WI38 (cell line): ENCODE data around the gene ASXL1.

Source experiments
- H3K4me3 ChIP-seq: 2 replicates; pipeline ENCODE4 v1.5.1; 2011; ENCODE audit warnings: low read depth, mild to moderate bottlenecking, control low read depth, low read length
- TF ChIP-seq, protein P1 (sequence below): IDR thresholded peaks from 2 replicates; pipeline ENCODE4 v1.5.1; 2012; ENCODE audit warnings: low read depth, mild to moderate bottlenecking, control low read depth, low read length

Gene ASXL1

GRCh38 chr20:32330555-32330897 is 27.6 kb upstream of the ASXL1 start:
- no peak overlapping the region for H3K4me3 ChIP-seq
- TF ChIP-seq, protein P1, sequence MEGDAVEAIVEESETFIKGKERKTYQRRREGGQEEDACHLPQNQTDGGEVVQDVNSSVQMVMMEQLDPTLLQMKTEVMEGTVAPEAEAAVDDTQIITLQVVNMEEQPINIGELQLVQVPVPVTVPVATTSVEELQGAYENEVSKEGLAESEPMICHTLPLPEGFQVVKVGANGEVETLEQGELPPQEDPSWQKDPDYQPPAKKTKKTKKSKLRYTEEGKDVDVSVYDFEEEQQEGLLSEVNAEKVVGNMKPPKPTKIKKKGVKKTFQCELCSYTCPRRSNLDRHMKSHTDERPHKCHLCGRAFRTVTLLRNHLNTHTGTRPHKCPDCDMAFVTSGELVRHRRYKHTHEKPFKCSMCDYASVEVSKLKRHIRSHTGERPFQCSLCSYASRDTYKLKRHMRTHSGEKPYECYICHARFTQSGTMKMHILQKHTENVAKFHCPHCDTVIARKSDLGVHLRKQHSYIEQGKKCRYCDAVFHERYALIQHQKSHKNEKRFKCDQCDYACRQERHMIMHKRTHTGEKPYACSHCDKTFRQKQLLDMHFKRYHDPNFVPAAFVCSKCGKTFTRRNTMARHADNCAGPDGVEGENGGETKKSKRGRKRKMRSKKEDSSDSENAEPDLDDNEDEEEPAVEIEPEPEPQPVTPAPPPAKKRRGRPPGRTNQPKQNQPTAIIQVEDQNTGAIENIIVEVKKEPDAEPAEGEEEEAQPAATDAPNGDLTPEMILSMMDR = no peak

- TF ChIP-seq, protein P1 = no peak
- no peak overlapping the region for H3K4me3 ChIP-seq
These were observed 25.5 kb upstream of the ASXL1 start for GRCh38 chr20:32332614-32333013.

DNA sequence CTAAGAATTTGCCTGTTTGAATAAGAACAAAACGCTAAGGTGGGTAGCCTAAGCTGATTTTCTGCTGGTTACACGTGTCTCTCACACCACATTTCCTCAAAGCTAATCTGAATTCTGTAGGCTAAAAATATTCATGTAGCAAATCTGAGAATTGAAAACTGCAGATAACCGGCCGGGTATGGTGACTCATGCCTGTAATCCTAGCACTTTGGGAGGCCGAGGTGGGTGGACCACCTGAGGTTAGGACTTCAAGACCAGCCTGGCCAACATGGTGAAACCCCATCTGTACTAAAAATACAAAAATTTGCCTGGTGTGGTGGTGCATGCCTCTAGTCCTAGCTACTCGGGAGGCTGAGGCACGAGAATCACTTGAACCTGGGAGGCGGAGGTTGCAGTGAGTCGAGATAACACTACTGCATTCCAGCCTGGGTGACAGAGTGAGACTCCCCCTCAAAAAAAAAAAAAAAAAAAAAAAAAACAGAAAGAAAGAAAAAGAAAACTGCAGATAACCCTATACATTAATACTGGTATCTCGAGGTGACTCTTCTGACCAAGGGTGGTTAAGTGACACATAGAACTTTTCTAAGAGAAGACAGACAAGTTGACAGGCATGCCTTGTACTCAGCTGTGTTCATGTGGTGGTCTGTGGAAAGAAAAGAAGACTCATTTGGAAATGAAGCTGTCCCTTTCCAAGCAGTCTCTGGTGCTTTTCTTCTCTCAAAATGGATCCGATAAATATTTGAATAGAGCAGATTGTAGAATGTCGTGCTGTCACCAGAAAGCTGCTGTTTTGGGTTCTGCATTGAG is 24.7 kb upstream of the ASXL1 start:
- no peak overlapping the region for H3K4me3 ChIP-seq
- TF ChIP-seq, protein P1 = no peak

- TF ChIP-seq, protein P1 = no peak
- no peak overlapping the region for H3K4me3 ChIP-seq
These were observed 23.9 kb upstream of the ASXL1 start for GRCh38 chr20:32333988-32334885.

GRCh38 chr20:32336918-32337347 is 21.2 kb upstream of the ASXL1 start:
- TF ChIP-seq, protein P1 = peak; percentile 59; the same call in 1 of the 2 replicates
- H3K4me3 ChIP-seq = no peak overlapping the region

GRCh38 chr20:32337937-32338661 is 20.0 kb upstream of the ASXL1 start:
- TF ChIP-seq, protein P1 = no peak
- H3K4me3 ChIP-seq = no peak overlapping the region
